ENCODE measurements around the gene EMC8. TPM values are rescaled to one million over a fixed set of nuclear protein-coding genes. Genes with fewer than 3 reads are reported as not detected.

Gene EMC8
- total RNA-seq, 5 donors from 2014 or later (not counting 1 experiment from before 2014, with no cell fraction given) = 27.3 to 34.8 (median 31.1) TPM

- Mint-ChIP-seq H3K36me3 (no peaks in the 10 kb centered on the region), H3K4me1 (peaks cover 11 to 14% (median 12%) of the 10 kb centered on the region in 3 donors), H3K9me3 (no peaks in the 10 kb centered on the region), H3K27ac (no peak overlapping the region), H3K27me3 (peaks cover 20 to 42% of the 10 kb centered on the region in 2 donors), H3K4me3 (peak overlapping the region in 2 of 3 donors; percentile 39 to 66)
- H3K9me3 ChIP-seq = no peaks in the 10 kb centered on the region
- H3K4me3 ChIP-seq (ENCODE audit: control insufficient read depth in 1 of 2, extremely low read depth in 1 of 2, low read length in 1 of 2) = no peak overlapping the region
- ChIA-PET POLR2A (no interaction called here), CTCF (interaction anchor here in 1 of 2 donors (0.7 kb wide), 1 partner anchor 23 kb away, joined by 3 read pairs; no protein-coding TSS in a partner anchor)
- H3K4me1 ChIP-seq (ENCODE audit: control insufficient read depth in 1 of 2, extremely low read depth in 1 of 2, insufficient read depth in 2 of 2, low read length in 2 of 2) = peaks cover 0 to 13% of the 10 kb centered on the region in 2 experiments
- peaks cover 0 to 40% of the 10 kb centered on the region in 2 experiments for H3K27me3 ChIP-seq (replicated peaks in 1 of 2; ENCODE audit: control insufficient read depth in 2 of 2, extremely low read depth in 1 of 2, insufficient read depth in 2 of 2, low read length in 1 of 2)
- no peaks in the 10 kb centered on the region for H3K36me3 ChIP-seq (ENCODE audit: control insufficient read depth in 2 of 2, extremely low read depth in 1 of 2, insufficient read depth in 1 of 2, low read length in 1 of 2)
- H3K27ac ChIP-seq (ENCODE audit: low read length) = no peak overlapping the region
- DNase-seq = no peak
- 15% methylated on average over 21 of the region's 24 CpGs for WGBS (ENCODE audit: insufficient coverage)
- peak in 1 of 4 experiments; percentile 17 for ATAC-seq (replicated peaks in 1 of 4)
Measured at GRCh38 chr16:85829751-85830445, 30.6 kb upstream of the EMC8 start.

GRCh38 chr16:85829171-85829719 lies 29.9 kb upstream of the EMC8 start:
- H3K27ac ChIP-seq (ENCODE audit: low read length) = no peak overlapping the region
- H3K27ac Mint-ChIP-seq = no peak overlapping the region
- no peak for DNase-seq
- no peaks in the 10 kb centered on the region for H3K9me3 ChIP-seq
- H3K4me1 Mint-ChIP-seq = peaks cover 11 to 14% (median 12%) of the 10 kb centered on the region in 3 donors
- peaks cover 0 to 38% of the 10 kb centered on the region in 2 experiments for H3K27me3 ChIP-seq (replicated peaks in 1 of 2; ENCODE audit: control insufficient read depth in 2 of 2, extremely low read depth in 1 of 2, insufficient read depth in 2 of 2, low read length in 1 of 2)
- peak overlapping the region in 1 of 2 donors; percentile 6 for H3K4me3 ChIP-seq (ENCODE audit: control insufficient read depth in 1 of 2, extremely low read depth in 1 of 2, low read length in 1 of 2)
- H3K9me3 Mint-ChIP-seq = no peaks in the 10 kb centered on the region
- no peaks in the 10 kb centered on the region for H3K36me3 Mint-ChIP-seq
- peak in 3 of 4 experiments; percentile 29 to 43 (median 40) for ATAC-seq (replicated peaks in 1 of 4)
- peaks cover 20 to 42% of the 10 kb centered on the region in 2 donors for H3K27me3 Mint-ChIP-seq
- peaks cover 0 to 13% of the 10 kb centered on the region in 2 experiments for H3K4me1 ChIP-seq (ENCODE audit: control insufficient read depth in 1 of 2, extremely low read depth in 1 of 2, insufficient read depth in 2 of 2, low read length in 2 of 2)
- H3K4me3 Mint-ChIP-seq = peak overlapping the region in 2 of 3 donors; percentile 39 to 66
- POLR2A ChIA-PET = interaction anchor here in 1 of 2 donors (0.6 kb wide), 1 partner anchor 29 kb away, joined by 4 read pairs; no protein-coding TSS in a partner anchor
- CTCF ChIA-PET = interaction anchor here in 1 of 2 donors (0.7 kb wide), 1 partner anchor 24 kb away, joined by 3 read pairs; no protein-coding TSS in a partner anchor
- WGBS (ENCODE audit: insufficient coverage) = 7% methylated on average over 6 of the region's 15 CpGs
- H3K36me3 ChIP-seq (ENCODE audit: control insufficient read depth in 2 of 2, extremely low read depth in 1 of 2, insufficient read depth in 1 of 2, low read length in 1 of 2) = no peaks in the 10 kb centered on the region

DNA sequence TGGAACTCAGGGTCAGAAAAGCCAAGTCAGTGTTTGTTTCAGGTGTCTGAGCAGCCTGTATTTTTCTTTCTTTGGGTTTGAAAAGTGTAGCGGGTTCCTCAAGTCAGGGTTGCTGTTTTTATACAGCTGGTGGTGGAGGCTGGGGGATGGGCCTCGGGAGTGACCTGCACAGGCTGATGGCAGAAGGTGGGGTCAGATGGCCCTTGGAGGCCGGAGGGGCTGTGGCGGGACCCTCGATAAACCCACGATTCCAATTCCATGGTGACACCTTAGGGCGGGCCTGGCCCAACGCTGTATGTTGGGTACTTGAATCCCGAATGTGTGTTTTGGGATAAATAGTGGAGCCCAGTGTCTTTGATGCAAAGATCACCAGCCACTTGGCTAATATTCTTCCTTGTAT lies 28.8 kb upstream of the EMC8 start:
- POLR2A ChIA-PET = no interaction called here
- WGBS (ENCODE audit: insufficient coverage) = 79% methylated on average over 5 of the region's 9 CpGs

DNA sequence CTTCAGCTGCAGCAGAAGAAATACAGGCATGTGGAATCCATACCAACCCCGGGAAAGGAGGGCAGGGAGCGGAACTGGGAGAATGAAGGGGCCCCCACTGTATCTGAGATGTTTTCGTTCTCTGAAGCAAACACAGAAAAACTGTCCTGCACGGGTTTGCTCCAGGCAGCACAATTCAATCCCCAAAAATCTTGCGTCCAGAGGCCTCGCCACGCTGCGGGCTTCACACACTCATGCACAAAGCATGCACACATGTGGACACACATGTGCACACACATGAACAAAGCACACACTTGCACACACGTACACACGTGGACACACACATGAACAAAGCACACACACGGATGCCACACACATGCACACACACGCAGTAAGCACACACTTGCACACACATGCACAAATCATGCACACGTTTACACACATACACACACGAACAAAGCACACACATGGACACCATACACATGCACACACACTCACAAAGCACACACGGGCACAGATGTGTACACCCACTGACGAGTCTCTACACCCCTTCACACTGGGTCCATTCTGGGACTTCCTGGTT lies 27.4 kb upstream of the EMC8 start:
- ATAC-seq (replicated peaks in 1 of 4) = no peak
- 92% methylated on average over 16 of the region's 16 CpGs for WGBS (ENCODE audit: insufficient coverage)
- Histone ChIP-seq H3K27me3 (replicated peaks in 1 of 2; ENCODE audit: control insufficient read depth in 2 of 2, extremely low read depth in 1 of 2, insufficient read depth in 2 of 2, low read length in 1 of 2) (peaks cover 0 to 24% of the 10 kb centered on the region in 2 experiments), H3K4me1 (ENCODE audit: control insufficient read depth in 1 of 2, extremely low read depth in 1 of 2, insufficient read depth in 2 of 2, low read length in 2 of 2) (peaks cover 0 to 13% of the 10 kb centered on the region in 2 experiments), H3K9me3 (no peaks in the 10 kb centered on the region), H3K4me3 (ENCODE audit: control insufficient read depth in 1 of 2, extremely low read depth in 1 of 2, low read length in 1 of 2) (no peak overlapping the region), H3K36me3 (ENCODE audit: control insufficient read depth in 2 of 2, extremely low read depth in 1 of 2, insufficient read depth in 1 of 2, low read length in 1 of 2) (no peaks in the 10 kb centered on the region), H3K27ac (ENCODE audit: low read length) (no peak overlapping the region)
- DNase-seq = no peak
- Mint-ChIP-seq H3K36me3 (no peaks in the 10 kb centered on the region), H3K27ac (no peak overlapping the region), H3K9me3 (no peaks in the 10 kb centered on the region), H3K4me3 (no peak overlapping the region), H3K4me1 (peaks cover 11 to 12% (median 12%) of the 10 kb centered on the region in 3 donors), H3K27me3 (peaks cover 9 to 29% of the 10 kb centered on the region in 2 donors)
- ChIA-PET CTCF (no interaction called here), POLR2A (no interaction called here)

More for the DNA sequence above, 28.8 kb upstream of the EMC8 start:
- H3K36me3 ChIP-seq (ENCODE audit: control insufficient read depth in 2 of 2, extremely low read depth in 1 of 2, insufficient read depth in 1 of 2, low read length in 1 of 2) = no peaks in the 10 kb centered on the region
- H3K27me3 ChIP-seq (replicated peaks in 1 of 2; ENCODE audit: control insufficient read depth in 2 of 2, extremely low read depth in 1 of 2, insufficient read depth in 2 of 2, low read length in 1 of 2) = peaks cover 0 to 34% of the 10 kb centered on the region in 2 experiments
- DNase-seq = no peak
- no peaks in the 10 kb centered on the region for H3K9me3 Mint-ChIP-seq
- no peaks in the 10 kb centered on the region for H3K36me3 Mint-ChIP-seq
- H3K4me3 ChIP-seq (ENCODE audit: control insufficient read depth in 1 of 2, extremely low read depth in 1 of 2, low read length in 1 of 2) = no peak overlapping the region
- H3K27me3 Mint-ChIP-seq = peaks cover 20 to 41% of the 10 kb centered on the region in 2 donors
- no peak overlapping the region for H3K27ac ChIP-seq (ENCODE audit: low read length)
- H3K4me1 Mint-ChIP-seq = peaks cover 11 to 14% (median 12%) of the 10 kb centered on the region in 3 donors
- CTCF ChIA-PET = no interaction called here
- H3K9me3 ChIP-seq = no peaks in the 10 kb centered on the region
- ATAC-seq (replicated peaks in 1 of 4) = no peak
- H3K4me3 Mint-ChIP-seq = no peak overlapping the region
- H3K4me1 ChIP-seq (ENCODE audit: control insufficient read depth in 1 of 2, extremely low read depth in 1 of 2, insufficient read depth in 2 of 2, low read length in 2 of 2) = peaks cover 0 to 13% of the 10 kb centered on the region in 2 experiments
- H3K27ac Mint-ChIP-seq = no peak overlapping the region

GRCh38 chr16:85825326-85825725 lies 26.0 kb upstream of the EMC8 start:
- H3K27ac Mint-ChIP-seq = no peak overlapping the region
- peaks cover 0 to 15% of the 10 kb centered on the region in 2 donors for H3K27me3 Mint-ChIP-seq
- CTCF ChIA-PET = interaction anchor here in 1 of 2 donors (0.6 kb wide), 1 partner anchor 162 kb away, joined by 3 read pairs; no protein-coding TSS in a partner anchor
- POLR2A ChIA-PET = no interaction called here
- H3K9me3 Mint-ChIP-seq = no peaks in the 10 kb centered on the region
- ATAC-seq (replicated peaks in 1 of 4) (no peak), DNase-seq (no peak)
- H3K36me3 Mint-ChIP-seq = no peaks in the 10 kb centered on the region
- Histone ChIP-seq H3K27me3 (replicated peaks in 1 of 2; ENCODE audit: control insufficient read depth in 2 of 2, extremely low read depth in 1 of 2, insufficient read depth in 2 of 2, low read length in 1 of 2) (peaks cover 0 to 25% of the 10 kb centered on the region in 2 experiments), H3K4me3 (ENCODE audit: control insufficient read depth in 1 of 2, extremely low read depth in 1 of 2, low read length in 1 of 2) (no peak overlapping the region), H3K27ac (ENCODE audit: low read length) (no peak overlapping the region), H3K36me3 (ENCODE audit: control insufficient read depth in 2 of 2, extremely low read depth in 1 of 2, insufficient read depth in 1 of 2, low read length in 1 of 2) (no peaks in the 10 kb centered on the region), H3K4me1 (ENCODE audit: control insufficient read depth in 1 of 2, extremely low read depth in 1 of 2, insufficient read depth in 2 of 2, low read length in 2 of 2) (peaks cover 0 to 20% of the 10 kb centered on the region in 2 experiments), H3K9me3 (no peaks in the 10 kb centered on the region)
- whole genome bisulfite sequencing (ENCODE audit: insufficient coverage) = 63% methylated on average over 9 of the region's 9 CpGs
- H3K4me3 Mint-ChIP-seq = no peak overlapping the region
- peaks cover 11 to 16% (median 12%) of the 10 kb centered on the region in 3 donors for H3K4me1 Mint-ChIP-seq
